ENCODE data around the gene NPPB. TPM values are rescaled to one million over a fixed set of nuclear protein-coding genes. Genes with fewer than 3 reads are reported as not detected.
"Not testable (repeated sequence)": the region's sequence is repeated elsewhere in the genome, so short reads cannot be mapped to it uniquely, and the experiment has no call there.

NPPB gene
- total and polyA plus RNA-seq, 2 of the 8 experiments (the other 6 are each of a cell fraction or from before 2014, with no cell fraction given) = 0.36 to 0.91 TPM

GRCh38 chr1:11904156-11904555 lies 45.4 kb upstream of the NPPB start:
- CTCF ChIA-PET (ENCODE audit: partially characterized antibody) = interaction anchor here (0.7 to 2.0 kb wide), 5 partner anchors 11 to 78 kb away, joined by 3 to 6 read pairs (median 3); no protein-coding TSS in a partner anchor
- H2BK5ac ChIP-seq (ENCODE audit: low read depth, low read length); H3K23ac ChIP-seq (ENCODE audit: insufficient read length); H3K27ac ChIP-seq (ENCODE audit: low read depth, low read length); H2BK20ac ChIP-seq (ENCODE audit: low read length); DNase-seq (ENCODE audit: low read depth in 1 of 2, low spot score in 2 of 2); H4K91ac ChIP-seq (replicated peaks; ENCODE audit: insufficient read length, low read length); H3K14ac ChIP-seq (ENCODE audit: insufficient read length); H3K79me1 ChIP-seq (ENCODE audit: low read depth, low read length); H4K8ac ChIP-seq (ENCODE audit: extremely low read depth, insufficient read depth, low read length); H3K36me3 ChIP-seq (ENCODE audit: control insufficient read depth in 2 of 4, insufficient read depth in 4 of 4, low read length in 3 of 4); H3K79me2 ChIP-seq (ENCODE audit: control insufficient read depth in 1 of 2, insufficient read depth in 2 of 2, low read length in 2 of 2); H3K27me3 ChIP-seq (replicated peaks in 1 of 4; ENCODE audit: control insufficient read depth in 3 of 4, extremely low read depth in 1 of 4, insufficient read depth in 3 of 4, low read length in 3 of 4); H3K9me3 ChIP-seq (ENCODE audit: insufficient read depth in 2 of 2, low read depth in 1 of 2, low read length in 1 of 2); H3K4me1 ChIP-seq (replicated peaks in 1 of 4; ENCODE audit: control insufficient read depth in 3 of 4, insufficient read depth in 4 of 4, low read length in 3 of 4); H3K4me3 ChIP-seq (ENCODE audit: extremely low read depth in 1 of 4, insufficient read depth in 2 of 4, low read depth in 3 of 4, low read length in 4 of 4); H3K23me2 ChIP-seq (ENCODE audit: low read depth, low read length); H2BK120ac ChIP-seq (replicated peaks; ENCODE audit: low read depth, low read length); H3K9ac ChIP-seq (replicated peaks in 1 of 4; ENCODE audit: extremely low read depth in 1 of 4, low read depth in 3 of 4, low read length in 3 of 4); H2AK5ac ChIP-seq (ENCODE audit: low read depth, low read length); H2BK12ac ChIP-seq (ENCODE audit: low read depth, low read length); H4K20me1 ChIP-seq (replicated peaks in 1 of 2; ENCODE audit: control insufficient read depth in 1 of 2, insufficient read depth in 2 of 2, low read length in 2 of 2); H3K4ac ChIP-seq (replicated peaks; ENCODE audit: insufficient read length, low read depth, low read length); H2BK15ac ChIP-seq (ENCODE audit: low read length); H4K5ac ChIP-seq (ENCODE audit: insufficient read length, low read depth, low read length); H3K4me2 ChIP-seq (ENCODE audit: insufficient read depth in 1 of 2, low read depth in 2 of 2, low read length in 2 of 2); H2AFZ ChIP-seq (ENCODE audit: low read length); H3K18ac ChIP-seq (ENCODE audit: extremely low read depth, low read length); H3K56ac ChIP-seq (replicated peaks; ENCODE audit: insufficient read length, low read depth, low read length); FAIRE-seq: not testable (repeated sequence)
- WGBS, 2 experiments (ENCODE audit: extremely low coverage in 1 of 2, insufficient coverage in 1 of 2, insufficient read length in 1 of 2, insufficient replicate concordance in 2 of 2, low coverage in 1 of 2, low lambda C conversion rate in 2 of 2, missing lambda C conversion rate in 1 of 2) = 89% methylated on average over 5 of the region's 5 CpGs; no CpG with 5 or more reads in 1 of the 2 experiments
- POLR2A ChIA-PET (ENCODE audit: partially characterized antibody) = interaction anchor here (0.5 to 1.0 kb wide), 3 partner anchors 21 to 1454 kb away, joined by 3 read pairs; no protein-coding TSS in a partner anchor

Measured in H1 (cell line).